GM21447 (cell line): ENCODE results near the gene PHKA2.
"Not testable (repeated sequence)": the region's sequence is repeated elsewhere in the genome, so short reads cannot be mapped to it uniquely, and the experiment has no call there.

Experiments
- ATAC-seq: cut with Tn5 transposase; IDR thresholded peaks from one replicate; pipeline ENCODE4 v1.9.1; 2021; ENCODE audit not compliant: unreplicated experiment

The PHKA2 gene

GRCh38 chrX:18873189-18873791 lies 110.6 kb downstream of the PHKA2 start:
- ATAC-seq, result no peak

- ATAC-seq, result no peak
Measured at GRCh38 chrX:18872621-18873020, 111.3 kb downstream of the PHKA2 start.

- no peak for ATAC-seq
Measured at GRCh38 chrX:18871970-18872369, 111.9 kb downstream of the PHKA2 start.

GRCh38 chrX:18871161-18871890 lies 112.6 kb downstream of the PHKA2 start:
- ATAC-seq, result no peak

GRCh38 chrX:18864390-18864920 lies 119.5 kb downstream of the PHKA2 start:
- ATAC-seq, result no peak

GRCh38 chrX:18861511-18861910 lies 122.4 kb downstream of the PHKA2 start:
- no peak for ATAC-seq

- ATAC-seq, result no peak
Measured at GRCh38 chrX:18856645-18856997, 127.3 kb downstream of the PHKA2 start.

GRCh38 chrX:18855919-18856644 lies 127.8 kb downstream of the PHKA2 start:
- peak; percentile 90 for ATAC-seq

- not testable (repeated sequence) for ATAC-seq
Measured at GRCh38 chrX:18847901-18848300, 136.0 kb downstream of the PHKA2 start.
